NCI-H82 treated with DMSO at 0.1 percent for 48 hours (cell line): ENCODE results near the gene MRPL17.

ENCODE experiments used
- DNase-seq: peaks from one replicate; lab custom pipeline; 2025; ENCODE audit not compliant: unreplicated experiment; lab: John Stamatoyannopoulos, UW

Gene MRPL17

DNA sequence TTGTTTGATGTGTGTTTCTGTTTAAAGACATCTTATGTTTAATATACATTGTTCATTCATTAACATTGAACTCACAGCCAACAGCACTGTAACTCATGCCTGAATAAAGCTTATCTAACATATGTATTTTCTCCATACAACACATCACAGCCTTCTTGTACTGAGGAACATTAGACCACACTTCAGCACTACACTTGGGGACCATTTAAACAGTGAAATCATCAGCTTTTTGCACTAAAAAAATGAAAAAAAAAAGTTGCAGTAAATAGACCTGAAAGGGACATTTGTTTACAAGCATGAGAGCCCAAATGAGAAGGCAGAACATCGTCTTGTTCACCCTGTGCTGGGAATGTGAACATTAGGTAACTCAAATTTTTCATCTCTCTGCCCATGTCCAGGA is 48.6 kb downstream of the MRPL17 start:
- no peak for DNase-seq

DNA sequence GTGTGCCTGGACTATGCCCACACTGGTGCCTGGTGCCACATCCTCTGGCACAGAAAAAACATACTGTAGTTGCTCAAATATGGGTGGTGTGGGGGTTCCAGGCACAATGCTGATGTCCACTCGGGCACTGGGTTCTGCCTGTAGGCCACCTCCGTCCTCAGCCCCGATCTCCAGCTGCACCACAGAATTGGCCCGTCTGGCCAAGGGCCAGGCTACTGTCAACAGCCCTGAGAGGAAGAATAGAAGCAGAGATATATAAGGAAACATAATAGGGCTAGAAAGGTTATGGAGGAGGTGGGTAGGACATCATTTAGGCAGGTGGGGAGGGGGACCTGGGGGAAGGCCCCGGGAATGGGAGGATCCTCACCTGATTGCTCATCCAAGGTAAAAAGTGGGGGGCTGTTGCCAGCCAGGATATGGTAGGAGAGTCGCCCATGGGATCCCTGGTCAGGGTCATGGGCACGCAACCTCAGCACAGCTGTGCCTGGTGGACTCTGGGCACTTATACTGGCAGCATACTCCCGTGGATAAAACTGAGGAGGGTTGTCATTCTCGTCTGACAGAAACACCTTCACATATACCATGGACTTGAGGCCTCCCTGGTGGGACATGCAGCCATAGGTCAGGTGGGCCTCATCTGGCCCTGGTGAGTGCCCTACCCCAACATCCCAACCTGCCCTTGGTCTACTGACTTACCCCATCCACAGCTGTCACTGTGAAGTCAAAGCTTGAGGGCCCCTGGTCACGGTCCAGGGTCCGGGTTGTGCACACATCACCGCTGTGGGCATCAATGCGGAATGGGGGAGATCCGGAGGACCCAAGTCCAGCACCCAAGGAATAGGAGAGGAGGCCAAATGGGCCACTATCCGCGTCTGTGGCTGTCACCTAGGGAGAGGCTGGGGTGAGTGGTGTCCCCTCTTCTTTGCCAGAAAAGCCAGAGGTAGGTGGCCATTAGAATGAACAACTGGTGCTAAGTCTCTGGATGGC is 49.4 kb downstream of the MRPL17 start:
- no peak for DNase-seq

DNA sequence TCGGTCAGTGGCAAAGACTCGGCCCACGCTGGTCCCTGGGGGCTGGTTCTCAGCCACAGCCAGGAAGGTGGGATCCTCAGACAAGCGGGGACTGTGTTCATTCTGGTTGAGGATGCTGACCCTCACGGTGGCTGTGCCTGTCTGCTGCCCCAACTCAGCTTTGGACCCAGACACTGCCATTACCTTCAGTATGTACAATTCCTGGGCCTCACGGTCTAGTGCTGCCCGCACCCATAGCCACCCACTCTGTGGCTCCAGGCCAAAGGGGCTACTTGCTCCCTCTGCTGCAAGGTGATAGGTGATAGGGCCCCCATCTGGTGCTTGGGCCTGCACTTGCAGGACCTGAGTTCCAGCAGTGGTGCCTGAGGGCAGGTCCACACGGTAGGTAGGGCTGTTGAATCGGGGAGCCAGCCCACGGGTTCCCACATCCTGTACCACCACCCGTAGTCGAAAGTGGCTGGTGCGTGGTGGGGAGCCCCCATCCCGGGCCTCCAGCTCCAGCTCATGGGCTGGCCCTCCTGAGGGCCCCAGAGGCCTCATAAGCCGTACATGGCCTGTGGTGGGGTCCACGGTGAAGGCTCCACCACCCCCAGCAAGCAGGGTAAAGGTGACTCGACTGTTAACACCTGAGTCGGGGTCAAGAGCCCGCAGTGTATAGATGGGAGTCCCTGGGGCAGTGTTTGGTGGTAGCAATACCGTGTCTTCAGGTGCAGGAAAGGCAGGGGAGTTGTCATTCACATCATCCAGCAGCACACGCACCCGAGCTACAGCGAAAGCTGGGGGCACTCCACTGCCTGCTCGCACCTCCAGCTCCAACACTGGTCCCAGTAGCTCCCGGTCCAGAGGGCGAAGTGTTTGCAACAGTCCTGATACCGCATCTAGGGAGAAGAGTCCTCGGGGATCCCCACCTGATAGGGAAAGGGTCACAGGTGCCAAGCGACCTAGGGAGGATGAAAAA is 50.7 kb downstream of the MRPL17 start:
- no peak for DNase-seq

DNA sequence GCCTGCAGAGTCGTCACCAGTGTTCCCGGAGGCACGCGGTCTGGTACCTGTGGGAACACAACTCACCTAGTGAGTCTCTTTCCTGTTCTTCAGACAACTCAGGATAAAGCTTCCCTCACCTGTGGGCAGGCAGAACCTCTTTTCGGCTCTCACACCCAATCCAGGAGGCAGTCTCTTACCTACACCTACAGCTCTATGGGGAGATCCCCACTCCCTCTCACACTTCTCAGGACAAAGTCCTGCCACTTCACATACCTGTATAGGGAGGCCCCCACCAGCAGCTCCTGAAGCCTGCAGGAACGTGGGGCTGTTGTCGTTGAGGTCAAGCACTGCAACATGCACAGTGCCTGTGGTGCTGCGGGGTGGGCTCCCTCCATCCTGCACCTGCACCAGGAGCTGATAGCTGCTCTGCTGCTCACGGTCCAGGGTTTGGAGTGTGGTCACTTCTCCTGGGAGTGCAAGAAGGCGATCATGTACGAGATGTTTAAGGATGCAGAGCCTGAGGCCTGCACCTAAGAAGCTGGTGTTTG is 51.7 kb downstream of the MRPL17 start:
- DNase-seq = no peak

DNA sequence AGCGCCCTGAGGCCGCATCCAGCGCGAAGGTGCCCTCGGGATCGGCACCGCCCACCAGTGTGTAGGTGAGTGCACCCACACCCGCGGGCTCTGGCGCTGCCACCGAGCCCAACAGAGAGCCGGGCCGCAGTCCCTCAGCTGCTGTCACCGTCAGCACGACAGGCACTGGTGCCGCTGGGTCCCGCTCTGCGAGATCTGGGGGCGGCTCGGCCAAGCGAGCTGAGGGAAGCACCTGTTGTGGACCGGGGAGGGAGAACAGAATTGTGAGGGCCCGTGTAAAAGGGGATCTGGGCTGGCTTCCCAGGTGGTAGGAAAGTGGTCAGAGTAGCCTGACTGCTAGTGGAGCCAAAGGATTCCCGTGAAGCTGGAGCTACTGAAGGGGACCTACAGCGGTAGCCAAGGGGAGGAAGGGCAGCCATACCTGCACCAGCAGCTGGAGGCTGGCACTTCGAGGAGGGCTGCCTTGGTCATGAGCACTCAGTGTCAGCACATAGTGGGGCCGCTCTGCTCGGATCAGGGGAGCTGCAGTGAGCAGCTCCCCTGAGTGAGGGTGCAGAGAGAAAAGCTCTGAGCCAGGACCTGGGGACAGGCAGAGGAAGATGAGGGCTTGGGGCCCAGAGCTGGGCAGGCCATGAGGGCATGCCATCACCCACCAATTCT is 52.4 kb downstream of the MRPL17 start:
- no peak for DNase-seq
